ENCODE results near the gene FADS3.

FADS3 gene

GRCh38 chr11:61913699-61914395 lies 22.5 kb upstream of the FADS3 start:
- DNase-seq (ENCODE audit: low read depth, low spot score): no peak

- DNase-seq (ENCODE audit: low read depth, low spot score): no peak
Observed at GRCh38 chr11:61912991-61913698, 21.8 kb upstream of the FADS3 start.

GRCh38 chr11:61912530-61912898 lies 21.2 kb upstream of the FADS3 start:
- DNase-seq (ENCODE audit: low read depth, low spot score): no peak

GRCh38 chr11:61911701-61912529 lies 20.6 kb upstream of the FADS3 start:
- DNase-seq (ENCODE audit: low read depth, low spot score): no peak

- DNase-seq (ENCODE audit: low read depth, low spot score): no peak
Observed at GRCh38 chr11:61911128-61911700, 19.9 kb upstream of the FADS3 start.

GRCh38 chr11:61910187-61911127 lies 19.1 kb upstream of the FADS3 start:
- DNase-seq (ENCODE audit: low read depth, low spot score): no peak

- DNase-seq (ENCODE audit: low read depth, low spot score): no peak
Observed at GRCh38 chr11:61908730-61909316, 17.5 kb upstream of the FADS3 start.

- DNase-seq (ENCODE audit: low read depth, low spot score): no peak
Observed at GRCh38 chr11:61907871-61908729, 16.8 kb upstream of the FADS3 start.

- no peak for DNase-seq (ENCODE audit: low read depth, low spot score)
Observed at GRCh38 chr11:61907282-61907681, 15.9 kb upstream of the FADS3 start.

GRCh38 chr11:61906522-61906909 lies 15.2 kb upstream of the FADS3 start:
- no peak for DNase-seq (ENCODE audit: low read depth, low spot score)

GRCh38 chr11:61905801-61906521 lies 14.6 kb upstream of the FADS3 start:
- no peak for DNase-seq (ENCODE audit: low read depth, low spot score)

GRCh38 chr11:61905067-61905696 lies 13.8 kb upstream of the FADS3 start:
- no peak for DNase-seq (ENCODE audit: low read depth, low spot score)

- DNase-seq (ENCODE audit: low read depth, low spot score): no peak
Observed at GRCh38 chr11:61904539-61905048, 13.2 kb upstream of the FADS3 start.

GRCh38 chr11:61903845-61904244 lies 12.5 kb upstream of the FADS3 start:
- DNase-seq (ENCODE audit: low read depth, low spot score): no peak

GRCh38 chr11:61902313-61902712 lies 11.0 kb upstream of the FADS3 start:
- no peak for DNase-seq (ENCODE audit: low read depth, low spot score)

- no peak for DNase-seq (ENCODE audit: low read depth, low spot score)
Observed at GRCh38 chr11:61901397-61901796, 10.1 kb upstream of the FADS3 start.

- DNase-seq (ENCODE audit: low read depth, low spot score): no peak
Observed at GRCh38 chr11:61900251-61900650, 8.9 kb upstream of the FADS3 start.

GRCh38 chr11:61899146-61899841 lies 7.9 kb upstream of the FADS3 start:
- DNase-seq (ENCODE audit: low read depth, low spot score): peak; percentile 80

All from activated naive CD8-positive, alpha-beta T cell treated with anti-CD3 and anti-CD28 coated beads, Interleukin-2, amount 50 U/mL, for 16 hours (primary cell).